Liver (tissue), 9 donors: ENCODE measurements around the gene LANCL3. TPM values are rescaled to one million over a fixed set of nuclear protein-coding genes. Genes with fewer than 3 reads are reported as not detected.

Source experiments
- DNase-seq: peaks from one replicate; pipeline ENCODE4 v3.0.0-alpha.2; 2017; ENCODE audit warnings: low spot score
- H3K27ac ChIP-seq, 2 donors: one replicate each; pipeline ENCODE4 v1.7.0; 2013; ENCODE audit warnings: inconsistent platforms in 2 of 2, low read length in 2 of 2, control low read depth in 1 of 2, low read depth in 1 of 2, mild to moderate bottlenecking in 1 of 2
- H3K27me3 ChIP-seq, 4 donors: one replicate each; pipeline versions ENCODE4 v1.6.1 to v1.7.0; 2013; ENCODE audit warnings: low read length in 3 of 4, inconsistent platforms in 1 of 4, mild to moderate bottlenecking in 1 of 4, moderate library complexity in 1 of 4; ENCODE audit not compliant: control insufficient read depth in 4 of 4, insufficient read depth in 4 of 4
- H3K36me3 ChIP-seq, 4 donors: one replicate each; pipeline versions ENCODE4 v1.6.1 to v1.7.0; 2013; ENCODE audit warnings: low read length in 3 of 4, mild to moderate bottlenecking in 3 of 4, low read depth in 1 of 4, moderate library complexity in 1 of 4; ENCODE audit not compliant: control insufficient read depth in 4 of 4, insufficient read depth in 3 of 4
- H3K4me1 ChIP-seq, 4 donors: one replicate each; pipeline versions ENCODE4 v1.6.1 to v1.7.0; 2013; ENCODE audit warnings: low read length in 3 of 4, mild to moderate bottlenecking in 3 of 4, moderate library complexity in 1 of 4; ENCODE audit not compliant: control insufficient read depth in 4 of 4, insufficient read depth in 4 of 4
- H3K4me3 ChIP-seq, 3 donors: one replicate each; pipeline versions ENCODE4 v1.6.1 to v1.7.0; 2013; ENCODE audit warnings: low read length in 3 of 3, control low read depth in 1 of 3, low read depth in 1 of 3, mild to moderate bottlenecking in 1 of 3
- H3K9ac ChIP-seq, 2 donors: one replicate each; pipeline ENCODE4 v1.7.0; 2013; ENCODE audit warnings: low read length in 2 of 2, mild to moderate bottlenecking in 2 of 2, moderate library complexity in 2 of 2, control low read depth in 1 of 2, low read depth in 1 of 2
- H3K9me3 ChIP-seq, 4 donors: one replicate each; pipeline versions ENCODE4 v1.6.1 to v1.7.0; 2013; ENCODE audit warnings: low read length in 3 of 4; ENCODE audit not compliant: control insufficient read depth in 4 of 4
- EGR1 ChIP-seq, 2 donors: IDR thresholded peaks; 2 replicates each; pipeline ENCODE4 v1.6.1; 2016 to 2018; ENCODE audit warnings: antibody characterized with exemption in 2 of 2, low read depth in 2 of 2
- FOXA1 ChIP-seq: IDR thresholded peaks from 2 replicates; pipeline ENCODE4 v1.6.1; 2016; ENCODE audit warnings: antibody characterized with exemption
- FOXA2 ChIP-seq: IDR thresholded peaks from 2 replicates; pipeline ENCODE4 v1.6.1; 2016; ENCODE audit warnings: antibody characterized with exemption
- GABPA ChIP-seq, 2 donors: IDR thresholded peaks in 1 of 2; conservative IDR thresholded peaks in 1 of 2; 2 replicates each; pipeline ENCODE4 v1.6.1; 2016; ENCODE audit warnings: antibody characterized with exemption in 2 of 2, mild to moderate bottlenecking in 1 of 2, moderate library complexity in 1 of 2
- HNF4G ChIP-seq: IDR thresholded peaks from 2 replicates; pipeline ENCODE4 v1.6.1; 2016; ENCODE audit warnings: antibody characterized with exemption
- JUND ChIP-seq, 2 donors: IDR thresholded peaks; 2 replicates each; pipeline ENCODE4 v1.6.1; 2016; ENCODE audit warnings: antibody characterized with exemption in 2 of 2
- NR2F2 ChIP-seq: IDR thresholded peaks from 2 replicates; pipeline ENCODE4 v1.6.1; 2016; ENCODE audit warnings: antibody characterized with exemption
- RAD21 ChIP-seq, 2 donors: IDR thresholded peaks; 2 replicates each; pipeline ENCODE4 v1.6.1; 2016; ENCODE audit warnings: antibody characterized with exemption in 2 of 2, mild to moderate bottlenecking in 2 of 2
- RXRA ChIP-seq, 2 donors: IDR thresholded peaks; 2 replicates each; pipeline ENCODE4 v1.6.1; 2017 to 2018; ENCODE audit warnings: antibody characterized with exemption in 2 of 2, mild to moderate bottlenecking in 1 of 2
- SP1 ChIP-seq: IDR thresholded peaks from 2 replicates; pipeline ENCODE4 v1.6.1; 2018; ENCODE audit warnings: antibody characterized with exemption, mild to moderate bottlenecking
- TAF1 ChIP-seq: conservative IDR thresholded peaks from 2 replicates; pipeline ENCODE4 v1.6.1; 2016; ENCODE audit warnings: antibody characterized with exemption, mild to moderate bottlenecking
- YY1 ChIP-seq: IDR thresholded peaks from 2 replicates; pipeline ENCODE4 v1.6.1; 2016; ENCODE audit warnings: antibody characterized with exemption, mild to moderate bottlenecking
- WGBS: extraction: QIAGEN DNeasy Blood & Tissue Kit; methylation state at CpG from one replicate; pipeline ENCODE4 v1.1.7; 2013; 5-methylcytosine and 5-hydroxymethylcytosine counted together
- polyA plus RNA-seq, 2 donors: library from polyadenylated mRNA; stranded (reverse) in 1 of 2; unstranded in 1 of 2; fragments of 200-250 nt in 1 of 2; fragments of >200 nt in 1 of 2; fragmentation: Nextera tagmentation in 1 of 2; extraction: Ambion mirVana in 1 of 2; gene quantifications; one replicate each; pipeline versions ENCODE4 v1.2.1 to v1.2.3, GENCODE V29; 2013 to 2015
- total RNA-seq, 2 donors: library from RNA; depleted of rRNA; stranded (reverse); fragments of >200 nt; gene quantifications; one replicate each; pipeline ENCODE4 v1.2.3, GENCODE V29; 2014
- TF ChIP-seq, protein P1 (sequence below): IDR thresholded peaks from 2 replicates; pipeline ENCODE4 v1.6.1; 2016; ENCODE audit warnings: antibody characterized with exemption
- TF ChIP-seq, protein P2 (sequence below): IDR thresholded peaks from 2 replicates; pipeline ENCODE4 v1.6.1; 2016; ENCODE audit warnings: antibody characterized with exemption
- TF ChIP-seq, protein P3 (sequence below): fragments of 150-350 bp; IDR thresholded peaks from 2 replicates; pipeline ENCODE4 v1.5.1; 2017; ENCODE audit warnings: improper control_type of control experiment, low read depth, low read length; ENCODE audit not compliant: missing input control
- donor health status: healthy.
- donor health status: healthy.
- donor health status: healthy.
- donor health status: healthy.
- donor health status: healthy.

LANCL3 gene
- total and polyA plus RNA-seq, 4 donors = under 0.01 to 2.1 (median 0.01) TPM; not detected in 1

DNA sequence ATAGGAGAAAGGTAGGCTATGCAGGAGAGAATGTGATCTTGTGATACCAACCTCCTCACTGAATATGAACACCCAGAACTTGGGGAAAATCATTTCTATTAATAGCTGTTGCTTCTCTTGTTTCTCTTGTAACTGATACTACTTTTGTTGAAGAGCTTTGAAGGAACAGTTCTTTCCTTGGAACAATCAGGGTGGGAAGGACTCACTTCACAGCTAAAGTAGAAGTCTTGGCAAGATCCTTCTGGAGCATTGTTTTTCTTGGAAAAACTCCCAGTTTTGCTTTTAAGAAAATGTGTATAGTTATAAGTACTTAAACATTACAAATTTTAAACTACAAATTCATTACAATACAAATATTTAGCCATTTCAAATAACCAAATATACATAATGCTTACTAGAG lies 95.1 kb downstream of the LANCL3 start:
- Histone ChIP-seq H3K27ac (no peak overlapping the region), H3K4me3 (no peak overlapping the region), H3K36me3 (no peaks in the 10 kb centered on the region), H3K9ac (no peak overlapping the region), H3K4me1 (no peaks in the 10 kb centered on the region), H3K27me3 (no peaks in the 10 kb centered on the region), H3K9me3 (no peaks in the 10 kb centered on the region)
- no peak for DNase-seq
- TF ChIP-seq RXRA (IDR thresholded peaks at IDR 0.05) (no peak), NR2F2 (no peak), GABPA (IDR thresholded peaks at IDR 0.05 in 1 of 2, conservative IDR thresholded peaks at IDR 0.05 in 1 of 2) (no peak), FOXA2 (no peak), TAF1 (no peak), FOXA1 (no peak)

DNA sequence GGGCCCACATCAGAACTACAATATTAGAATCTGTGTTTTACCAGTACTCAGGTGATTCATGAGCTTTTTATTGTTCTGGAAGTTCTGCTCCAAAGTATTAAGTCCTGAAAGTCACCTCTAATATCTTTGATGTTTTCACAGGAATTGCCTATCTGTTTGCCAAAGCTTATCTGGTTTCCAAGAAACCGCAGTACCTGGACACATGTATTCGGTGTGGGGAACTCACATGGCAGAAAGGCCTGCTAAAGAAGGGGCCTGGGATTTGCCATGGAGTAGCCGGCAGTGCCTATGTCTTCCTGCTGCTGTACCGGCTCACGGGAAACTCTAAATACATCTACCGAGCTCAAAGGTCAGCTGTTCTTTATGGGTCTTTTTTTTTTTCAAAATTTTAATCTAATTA lies 95.7 kb downstream of the LANCL3 start:
- no peaks in the 10 kb centered on the region for H3K27me3 ChIP-seq
- no peak overlapping the region for H3K9ac ChIP-seq
- no peaks in the 10 kb centered on the region for H3K36me3 ChIP-seq
- no peaks in the 10 kb centered on the region for H3K4me1 ChIP-seq
- WGBS = 73% methylated on average over 6 of the region's 6 CpGs
- H3K4me3 ChIP-seq = no peak overlapping the region
- no peak for DNase-seq
- no peaks in the 10 kb centered on the region for H3K9me3 ChIP-seq
- TF ChIP-seq, protein P1, sequence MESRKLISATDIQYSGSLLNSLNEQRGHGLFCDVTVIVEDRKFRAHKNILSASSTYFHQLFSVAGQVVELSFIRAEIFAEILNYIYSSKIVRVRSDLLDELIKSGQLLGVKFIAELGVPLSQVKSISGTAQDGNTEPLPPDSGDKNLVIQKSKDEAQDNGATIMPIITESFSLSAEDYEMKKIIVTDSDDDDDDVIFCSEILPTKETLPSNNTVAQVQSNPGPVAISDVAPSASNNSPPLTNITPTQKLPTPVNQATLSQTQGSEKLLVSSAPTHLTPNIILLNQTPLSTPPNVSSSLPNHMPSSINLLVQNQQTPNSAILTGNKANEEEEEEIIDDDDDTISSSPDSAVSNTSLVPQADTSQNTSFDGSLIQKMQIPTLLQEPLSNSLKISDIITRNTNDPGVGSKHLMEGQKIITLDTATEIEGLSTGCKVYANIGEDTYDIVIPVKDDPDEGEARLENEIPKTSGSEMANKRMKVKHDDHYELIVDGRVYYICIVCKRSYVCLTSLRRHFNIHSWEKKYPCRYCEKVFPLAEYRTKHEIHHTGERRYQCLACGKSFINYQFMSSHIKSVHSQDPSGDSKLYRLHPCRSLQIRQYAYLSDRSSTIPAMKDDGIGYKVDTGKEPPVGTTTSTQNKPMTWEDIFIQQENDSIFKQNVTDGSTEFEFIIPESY = no peak
- TF ChIP-seq SP1 = no peak
- no peak for TF ChIP-seq JUND (IDR thresholded peaks at IDR 0.05)
- TF ChIP-seq, protein P2, sequence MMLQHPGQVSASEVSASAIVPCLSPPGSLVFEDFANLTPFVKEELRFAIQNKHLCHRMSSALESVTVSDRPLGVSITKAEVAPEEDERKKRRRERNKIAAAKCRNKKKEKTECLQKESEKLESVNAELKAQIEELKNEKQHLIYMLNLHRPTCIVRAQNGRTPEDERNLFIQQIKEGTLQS = no peak
- no peak for TF ChIP-seq EGR1 (IDR thresholded peaks at IDR 0.05; ENCODE audit: low read depth in 2 of 2)
- no peak for TF ChIP-seq YY1
- TF ChIP-seq RAD21 (IDR thresholded peaks at IDR 0.05) = no peak
- TF ChIP-seq, protein P3, sequence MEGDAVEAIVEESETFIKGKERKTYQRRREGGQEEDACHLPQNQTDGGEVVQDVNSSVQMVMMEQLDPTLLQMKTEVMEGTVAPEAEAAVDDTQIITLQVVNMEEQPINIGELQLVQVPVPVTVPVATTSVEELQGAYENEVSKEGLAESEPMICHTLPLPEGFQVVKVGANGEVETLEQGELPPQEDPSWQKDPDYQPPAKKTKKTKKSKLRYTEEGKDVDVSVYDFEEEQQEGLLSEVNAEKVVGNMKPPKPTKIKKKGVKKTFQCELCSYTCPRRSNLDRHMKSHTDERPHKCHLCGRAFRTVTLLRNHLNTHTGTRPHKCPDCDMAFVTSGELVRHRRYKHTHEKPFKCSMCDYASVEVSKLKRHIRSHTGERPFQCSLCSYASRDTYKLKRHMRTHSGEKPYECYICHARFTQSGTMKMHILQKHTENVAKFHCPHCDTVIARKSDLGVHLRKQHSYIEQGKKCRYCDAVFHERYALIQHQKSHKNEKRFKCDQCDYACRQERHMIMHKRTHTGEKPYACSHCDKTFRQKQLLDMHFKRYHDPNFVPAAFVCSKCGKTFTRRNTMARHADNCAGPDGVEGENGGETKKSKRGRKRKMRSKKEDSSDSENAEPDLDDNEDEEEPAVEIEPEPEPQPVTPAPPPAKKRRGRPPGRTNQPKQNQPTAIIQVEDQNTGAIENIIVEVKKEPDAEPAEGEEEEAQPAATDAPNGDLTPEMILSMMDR = no peak
- no peak for TF ChIP-seq FOXA2
- H3K27ac ChIP-seq = no peak overlapping the region

DNA sequence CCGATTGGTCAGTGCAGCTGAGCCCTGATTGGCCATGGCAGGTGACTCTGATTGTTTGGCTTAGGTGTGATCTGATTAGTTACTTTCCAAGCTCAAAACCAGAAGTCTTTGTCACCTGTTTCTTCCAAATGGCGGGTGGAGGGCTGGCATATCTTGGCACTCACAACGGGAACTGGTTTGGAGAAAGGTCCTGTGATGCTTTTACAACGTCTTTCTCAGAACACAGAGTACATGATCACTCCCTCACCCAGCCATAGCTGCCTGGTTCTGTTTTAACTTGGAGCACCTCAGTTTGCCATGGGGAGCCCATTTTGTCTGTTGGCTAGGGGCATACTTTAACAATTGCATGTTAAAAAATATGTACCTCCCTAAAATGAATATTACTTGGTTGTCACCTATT lies 101.1 kb downstream of the LANCL3 start:
- Histone ChIP-seq H3K4me1 (no peaks in the 10 kb centered on the region), H3K9me3 (no peaks in the 10 kb centered on the region), H3K27ac (no peak overlapping the region), H3K27me3 (no peaks in the 10 kb centered on the region), H3K36me3 (no peaks in the 10 kb centered on the region), H3K4me3 (no peak overlapping the region), H3K9ac (no peak overlapping the region)
- TF ChIP-seq RXRA (IDR thresholded peaks at IDR 0.05) = no peak
- no peak for TF ChIP-seq HNF4G
- TF ChIP-seq GABPA (IDR thresholded peaks at IDR 0.05 in 1 of 2, conservative IDR thresholded peaks at IDR 0.05 in 1 of 2) = no peak
- WGBS = 87% methylated on average over 4 of the region's 4 CpGs
- DNase-seq = no peak
